ENCODE data around the gene GLT6D1.

DNA sequence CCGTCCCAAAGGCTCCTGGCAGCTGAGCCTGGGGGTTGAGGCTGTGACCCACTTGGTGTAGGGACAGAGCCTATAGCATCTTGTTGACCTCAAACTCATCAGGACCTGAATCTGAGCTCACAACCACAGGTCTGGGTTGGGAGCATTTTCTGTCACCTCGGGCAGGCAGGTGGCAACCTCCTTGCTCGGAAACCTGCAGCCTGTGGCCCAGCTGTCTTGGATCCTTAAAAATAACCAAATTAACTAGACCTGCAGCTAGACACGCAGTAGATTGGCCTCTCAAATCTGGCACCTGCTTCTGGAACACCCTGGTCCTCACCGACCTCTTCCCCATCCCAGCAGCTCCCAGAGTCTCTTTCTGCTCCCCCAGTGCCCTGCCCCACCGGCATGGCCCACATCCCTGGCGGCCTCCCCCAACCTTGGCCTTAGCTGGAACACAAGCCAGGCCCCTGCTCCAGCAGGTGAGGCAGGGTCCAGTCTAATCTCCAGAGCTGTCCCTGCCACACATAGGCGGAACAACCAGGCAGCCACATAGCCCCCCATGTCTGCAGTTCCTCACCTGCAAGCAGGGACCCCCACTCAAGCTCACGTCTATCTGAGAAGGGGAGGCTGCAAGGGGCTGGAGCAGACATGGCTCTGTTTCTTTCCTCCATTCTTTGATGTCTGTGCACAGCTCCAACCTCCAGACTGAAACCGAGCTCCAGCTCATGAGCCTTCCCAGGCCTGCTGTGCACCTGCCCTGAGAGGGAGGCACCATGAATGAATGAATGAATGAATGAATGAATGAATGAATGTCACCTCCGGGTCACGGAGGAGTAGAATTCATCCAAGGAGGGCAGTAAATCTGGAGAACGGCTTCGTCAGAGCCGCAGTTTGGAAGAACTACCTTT is 49.5 kb downstream of the GLT6D1 start:
- TF ChIP-seq, protein P1, sequence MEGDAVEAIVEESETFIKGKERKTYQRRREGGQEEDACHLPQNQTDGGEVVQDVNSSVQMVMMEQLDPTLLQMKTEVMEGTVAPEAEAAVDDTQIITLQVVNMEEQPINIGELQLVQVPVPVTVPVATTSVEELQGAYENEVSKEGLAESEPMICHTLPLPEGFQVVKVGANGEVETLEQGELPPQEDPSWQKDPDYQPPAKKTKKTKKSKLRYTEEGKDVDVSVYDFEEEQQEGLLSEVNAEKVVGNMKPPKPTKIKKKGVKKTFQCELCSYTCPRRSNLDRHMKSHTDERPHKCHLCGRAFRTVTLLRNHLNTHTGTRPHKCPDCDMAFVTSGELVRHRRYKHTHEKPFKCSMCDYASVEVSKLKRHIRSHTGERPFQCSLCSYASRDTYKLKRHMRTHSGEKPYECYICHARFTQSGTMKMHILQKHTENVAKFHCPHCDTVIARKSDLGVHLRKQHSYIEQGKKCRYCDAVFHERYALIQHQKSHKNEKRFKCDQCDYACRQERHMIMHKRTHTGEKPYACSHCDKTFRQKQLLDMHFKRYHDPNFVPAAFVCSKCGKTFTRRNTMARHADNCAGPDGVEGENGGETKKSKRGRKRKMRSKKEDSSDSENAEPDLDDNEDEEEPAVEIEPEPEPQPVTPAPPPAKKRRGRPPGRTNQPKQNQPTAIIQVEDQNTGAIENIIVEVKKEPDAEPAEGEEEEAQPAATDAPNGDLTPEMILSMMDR (IDR thresholded peaks at IDR 0.05), result no peak
- no peak for TF ChIP-seq POLR2A (IDR thresholded peaks at IDR 0.05)
